Trophoblast cell (in vitro differentiated cells and primary cell): Measurements from ENCODE around the gene FIBCD1.

Source experiments
- DNase-seq, 2 donors: peaks; one replicate each; pipeline ENCODE4 v3.0.0-alpha.2; 2016
- H2AFZ ChIP-seq: 2 replicates; pipeline ENCODE4 v1.6.1; 2013; ENCODE audit warnings: low read length, moderate library complexity, mild to moderate bottlenecking; ENCODE audit not compliant: insufficient read depth, poor library complexity
- H2AK5ac ChIP-seq: 2 replicates; pipeline ENCODE4 v1.6.1; 2013; ENCODE audit warnings: mild to moderate bottlenecking, low read length
- H2BK120ac ChIP-seq: 2 replicates; pipeline ENCODE4 v1.6.1; 2013; ENCODE audit warnings: low read length, mild to moderate bottlenecking, moderate library complexity; ENCODE audit not compliant: insufficient read depth, poor library complexity
- H2BK12ac ChIP-seq: 2 replicates; pipeline ENCODE4 v1.6.1; 2013; ENCODE audit warnings: mild to moderate bottlenecking, low read length, moderate library complexity
- H2BK5ac ChIP-seq: 2 replicates; pipeline ENCODE4 v1.6.1; 2013; ENCODE audit warnings: low read length, low read depth, moderate library complexity, mild to moderate bottlenecking; ENCODE audit not compliant: poor library complexity
- H3K14ac ChIP-seq: 2 replicates; pipeline ENCODE4 v1.6.1; 2013; ENCODE audit warnings: mild to moderate bottlenecking, low read length
- H3K18ac ChIP-seq: 2 replicates; pipeline ENCODE4 v1.6.1; 2013; ENCODE audit warnings: mild to moderate bottlenecking, low read length
- H3K23ac ChIP-seq: 2 replicates; pipeline ENCODE4 v1.6.1; 2013; ENCODE audit warnings: low read length
- H3K27ac ChIP-seq: 2 replicates; pipeline ENCODE4 v1.5.1; 2013; ENCODE audit warnings: low read depth, mild to moderate bottlenecking, inconsistent platforms, low read length, moderate library complexity
- H3K27me3 ChIP-seq: 2 replicates; pipeline ENCODE4 v1.6.1; 2013; ENCODE audit warnings: inconsistent platforms, mild to moderate bottlenecking, low read length, moderate library complexity; ENCODE audit not compliant: insufficient read depth
- H3K36me3 ChIP-seq, 2 experiments: 1 replicate in 1 of 2; 2 replicates in 1 of 2; pipeline ENCODE4 v1.6.1; 2013; ENCODE audit warnings: low read length in 2 of 2, mild to moderate bottlenecking in 2 of 2, moderate library complexity in 1 of 2; ENCODE audit not compliant: insufficient read depth in 2 of 2, control insufficient read depth in 1 of 2
- H3K4ac ChIP-seq: 2 replicates; pipeline ENCODE4 v1.6.1; 2013; ENCODE audit warnings: low read depth, mild to moderate bottlenecking, low read length, moderate library complexity
- H3K4me1 ChIP-seq, 2 experiments: 1 replicate in 1 of 2; 2 replicates in 1 of 2; pipeline ENCODE4 v1.6.1; 2013; ENCODE audit warnings: low read length in 2 of 2, mild to moderate bottlenecking in 2 of 2, moderate library complexity in 1 of 2; ENCODE audit not compliant: insufficient read depth in 2 of 2, control insufficient read depth in 1 of 2
- H3K4me2 ChIP-seq: 2 replicates; pipeline ENCODE4 v1.6.1; 2013; ENCODE audit warnings: inconsistent platforms, mild to moderate bottlenecking, low read length, moderate library complexity
- H3K4me3 ChIP-seq: 2 replicates; pipeline ENCODE4 v1.5.1; 2013; ENCODE audit warnings: mild to moderate bottlenecking, low read depth, low read length, inconsistent platforms
- H3K79me1 ChIP-seq: one replicate; pipeline ENCODE4 v1.6.1; 2013; ENCODE audit warnings: low read length
- H3K79me2 ChIP-seq: 2 replicates; pipeline ENCODE4 v1.6.1; 2013; ENCODE audit warnings: low read length, mild to moderate bottlenecking; ENCODE audit not compliant: control insufficient read depth, insufficient read depth, poor library complexity
- H3K9ac ChIP-seq: 2 replicates; pipeline ENCODE4 v1.6.1; 2013; ENCODE audit warnings: mild to moderate bottlenecking, low read length
- H3K9me3 ChIP-seq: 2 replicates; pipeline ENCODE4 v1.6.1; 2013; ENCODE audit warnings: low read depth, mild to moderate bottlenecking, control low read depth, inconsistent platforms, low read length; ENCODE audit not compliant: insufficient read depth
- H4K12ac ChIP-seq: 2 replicates; pipeline ENCODE4 v1.6.1; 2013; ENCODE audit warnings: low read depth, mild to moderate bottlenecking, low read length, moderate library complexity
- H4K8ac ChIP-seq: 2 replicates; pipeline ENCODE4 v1.6.1; 2013; ENCODE audit warnings: low read depth, mild to moderate bottlenecking, low read length, moderate library complexity
- H4K91ac ChIP-seq: one replicate; pipeline ENCODE4 v1.6.1; 2013; ENCODE audit warnings: low read depth, mild to moderate bottlenecking, low read length, moderate library complexity
- WGBS: extraction: QIAGEN DNeasy Blood & Tissue Kit; methylation state at CpG from one replicate; pipeline ENCODE4 v1.1.7; 2013; ENCODE audit warnings: missing lambda C conversion rate; ENCODE audit not compliant: insufficient read length, insufficient coverage; ENCODE audit errors: extremely low coverage; 5-methylcytosine and 5-hydroxymethylcytosine counted together

FIBCD1 gene

GRCh38 chr9:130897105-130897751 is 41.8 kb downstream of the FIBCD1 start:
- Histone ChIP-seq H2BK5ac (no peak overlapping the region), H3K4ac (no peak overlapping the region), H3K4me3 (no peak overlapping the region), H2BK12ac (no peak overlapping the region), H3K27me3 (no peaks in the 10 kb centered on the region), H4K12ac (no peak overlapping the region), H3K18ac (no peak overlapping the region), H3K4me1 (no peaks in the 10 kb centered on the region), H3K4me2 (no peak overlapping the region), H3K79me2 (no peaks in the 10 kb centered on the region), H4K8ac (no peak overlapping the region), H3K9ac (no peak overlapping the region), H3K9me3 (no peaks in the 10 kb centered on the region), H3K14ac (no peak overlapping the region), H3K36me3 (peaks cover 3 to 17% of the 10 kb centered on the region in 2 experiments), H2BK120ac (no peak overlapping the region), H3K79me1 (no peaks in the 10 kb centered on the region), H3K23ac (no peak overlapping the region), H4K91ac (no peak overlapping the region), H3K27ac (no peak overlapping the region), H2AFZ (no peak overlapping the region), H2AK5ac (no peak overlapping the region)
- DNase-seq = no peak
- WGBS = no CpG with 5 or more reads among the region's 16 CpGs

GRCh38 chr9:130896233-130897014 is 42.6 kb downstream of the FIBCD1 start, which contains the start of gene QRFP:
TSS of gene QRFP (minus strand) at chr9:130896812. CDS start at chr9:130893838, 2,974 bp downstream.
- H2BK12ac ChIP-seq = no peak within 1 kb of the TSS
- no peak within 1 kb of the TSS for H3K4ac ChIP-seq
- no peak within 1 kb of the TSS for H3K9ac ChIP-seq
- H3K4me1 ChIP-seq = no peaks in the 10 kb centered on the region
- no peak within 1 kb of the TSS for H3K27ac ChIP-seq
- no peak within 1 kb of the TSS for H3K18ac ChIP-seq
- peak within 1 kb of the TSS; percentile 41 for H3K4me3 ChIP-seq
- no peak within 1 kb of the TSS for H3K14ac ChIP-seq
- H2BK120ac ChIP-seq = no peak within 1 kb of the TSS
- H3K9me3 ChIP-seq = no peaks in the 10 kb centered on the region
- peak in 1 of 2 donors; percentile 18 for DNase-seq
- no peak within 1 kb of the TSS for H2AK5ac ChIP-seq
- no CpG with 5 or more reads among the region's 27 CpGs for WGBS
- H3K27me3 ChIP-seq = no peaks in the 10 kb centered on the region
- H2AFZ ChIP-seq = no peak within 1 kb of the TSS
- no peak within 1 kb of the TSS for H2BK5ac ChIP-seq
- H3K79me1 ChIP-seq = no peaks in the 10 kb centered on the region
- peaks cover 8 to 17% of the 10 kb centered on the region in 2 experiments for H3K36me3 ChIP-seq
- H3K23ac ChIP-seq = no peak within 1 kb of the TSS
- H4K12ac ChIP-seq = no peak within 1 kb of the TSS
- H4K91ac ChIP-seq = no peak within 1 kb of the TSS
- no peaks in the 10 kb centered on the region for H3K79me2 ChIP-seq
- no peak within 1 kb of the TSS for H4K8ac ChIP-seq
- no peak within 1 kb of the TSS for H3K4me2 ChIP-seq

- Histone ChIP-seq H3K4me3 (no peak overlapping the region), H3K4me2 (no peak overlapping the region), H4K8ac (no peak overlapping the region), H3K79me1 (no peaks in the 10 kb centered on the region), H3K9ac (no peak overlapping the region), H2AFZ (no peak overlapping the region), H3K9me3 (no peaks in the 10 kb centered on the region), H3K18ac (no peak overlapping the region), H2BK120ac (no peak overlapping the region), H3K27ac (no peak overlapping the region), H2BK5ac (no peak overlapping the region), H2AK5ac (no peak overlapping the region), H3K4ac (no peak overlapping the region), H3K14ac (no peak overlapping the region), H3K36me3 (peaks cover 8 to 17% of the 10 kb centered on the region in 2 experiments), H3K4me1 (no peaks in the 10 kb centered on the region), H2BK12ac (no peak overlapping the region), H3K23ac (no peak overlapping the region), H3K79me2 (no peaks in the 10 kb centered on the region), H4K12ac (no peak overlapping the region), H3K27me3 (no peaks in the 10 kb centered on the region), H4K91ac (no peak overlapping the region)
- WGBS = no CpG with 5 or more reads among the region's 24 CpGs
- DNase-seq = no peak
Observed at GRCh38 chr9:130895481-130896232, 43.4 kb downstream of the FIBCD1 start.

GRCh38 chr9:130895038-130895437 is 44.0 kb downstream of the FIBCD1 start:
- no peak overlapping the region for H2BK5ac ChIP-seq
- no peak overlapping the region for H3K4me3 ChIP-seq
- H2BK12ac ChIP-seq = no peak overlapping the region
- no CpG with 5 or more reads among the region's 9 CpGs for WGBS
- H3K9ac ChIP-seq = no peak overlapping the region
- no peak for DNase-seq
- H2AFZ ChIP-seq = no peak overlapping the region
- H3K27me3 ChIP-seq = no peaks in the 10 kb centered on the region
- H4K8ac ChIP-seq = no peak overlapping the region
- H3K79me1 ChIP-seq = no peaks in the 10 kb centered on the region
- no peak overlapping the region for H3K27ac ChIP-seq
- H3K36me3 ChIP-seq = peaks cover 12 to 21% of the 10 kb centered on the region in 2 experiments
- no peak overlapping the region for H3K4ac ChIP-seq
- no peaks in the 10 kb centered on the region for H3K4me1 ChIP-seq
- no peak overlapping the region for H2BK120ac ChIP-seq
- H2AK5ac ChIP-seq = no peak overlapping the region
- H4K12ac ChIP-seq = no peak overlapping the region
- no peaks in the 10 kb centered on the region for H3K9me3 ChIP-seq
- H3K4me2 ChIP-seq = no peak overlapping the region
- no peak overlapping the region for H3K14ac ChIP-seq
- no peak overlapping the region for H3K18ac ChIP-seq
- no peaks in the 10 kb centered on the region for H3K79me2 ChIP-seq
- no peak overlapping the region for H3K23ac ChIP-seq
- H4K91ac ChIP-seq = no peak overlapping the region
